Activated CD4-positive, alpha-beta T cell treated with anti-CD3 and anti-CD28 coated beads for 36 hours (primary cell): ENCODE measurements around the gene ABHD18. TPM values are rescaled to one million over a fixed set of nuclear protein-coding genes. Genes with fewer than 3 reads are reported as not detected.
A peak's percentile ranks its signal among the peaks of the same experiment; 100 is the strongest.
"Not testable (repeated sequence)": the region's sequence is repeated elsewhere in the genome, so short reads cannot be mapped to it uniquely, and the experiment has no call there.

Experiments
- ATAC-seq: fragments of 200-7000 bp; cut with Tn5 transposase; one replicate; pipeline ENCODE4 v1.10.0; 2021; ENCODE audit warnings: mild to moderate bottlenecking, moderate library complexity
- CTCF ChIA-PET: fragments of 350-600 bp; sonication (Branson Sonifier 250); formaldehyde crosslinking; loops from one replicate; lab custom pipeline; 2021; ENCODE audit warnings: antibody characterized with exemption; lab: Charles Lee
- POLR2A ChIA-PET: fragments of 350-600 bp; sonication (Branson Sonifier 250); formaldehyde crosslinking; loops from one replicate; lab custom pipeline; 2021; ENCODE audit warnings: antibody characterized with exemption, inconsistent platforms; lab: Charles Lee
- DNase-seq: peaks from one replicate; pipeline ENCODE4 v3.0.0-alpha.2; 2020
- H3K27ac Mint-ChIP-seq: one replicate; pipeline ENCODE4 v1.8.0; 2021; ENCODE audit warnings: mixed read lengths
- H3K27me3 Mint-ChIP-seq: one replicate; pipeline ENCODE4 v1.8.0; 2021; ENCODE audit warnings: mixed read lengths
- H3K36me3 Mint-ChIP-seq: one replicate; pipeline ENCODE4 v1.8.0; 2021; ENCODE audit warnings: low read depth, mixed read lengths
- H3K4me1 Mint-ChIP-seq: one replicate; pipeline ENCODE4 v1.8.0; 2021; ENCODE audit warnings: mixed read lengths
- H3K4me3 Mint-ChIP-seq: one replicate; pipeline ENCODE4 v1.8.0; 2021; ENCODE audit warnings: mild to moderate bottlenecking, moderate library complexity, mixed read lengths
- H3K9me3 Mint-ChIP-seq: one replicate; pipeline ENCODE4 v1.8.0; 2021; ENCODE audit warnings: low read depth, mixed read lengths
- intact Hi-C, 2 experiments: fragments of 100-400 bp; cut with DNase I in 1 of 2; cut with micrococcal nuclease in 1 of 2; formaldehyde crosslinking; loops; one replicate each; pipeline versions ENCODE4 v1.14.2 to v1.15.1; 2022 to 2024; cut with DNase I, micrococcal nuclease
- total RNA-seq, 2 experiments: library from RNA; stranded (reverse); gene quantifications; one replicate each; pipeline ENCODE4 v1.2.3, GENCODE V29; 2021

The ABHD18 gene
- total RNA-seq, 2 experiments from 2014 or later, result 23.5 to 24.2 TPM

- peaks cover 18% of the 10 kb centered on the region for H3K36me3 Mint-ChIP-seq
- not testable (repeated sequence) for H3K9me3 Mint-ChIP-seq, ATAC-seq, H3K27me3 Mint-ChIP-seq
- DNase-seq, result peak; percentile 14
- H3K4me1 Mint-ChIP-seq, result peaks cover 35% of the 10 kb centered on the region
- peak overlapping the region; percentile 63 for H3K27ac Mint-ChIP-seq
- CTCF ChIA-PET, result interaction anchor here (0.6 kb wide), 3 partner anchors 43 to 137 kb away, joined by 3 read pairs; no protein-coding TSS in a partner anchor
- H3K4me3 Mint-ChIP-seq, result peak overlapping the region; percentile 90
- intact Hi-C loops, result loop anchor here in 1 of 2 experiments (2.0 to 10.0 kb wide), 2 partner anchors 179 to 1129 kb away; partner anchors contain the start of genes HSPA4L and SCLT1
- POLR2A ChIA-PET, result interaction anchor here (0.6 to 1.9 kb wide), 3 partner anchors 29 to 83 kb away, joined by 3 to 14 read pairs (median 3); partner anchors contain the start of gene PLK4
Measured at GRCh38 chr4:127963633-127964398, 1.4 kb upstream of the ABHD18 start.

DNA sequence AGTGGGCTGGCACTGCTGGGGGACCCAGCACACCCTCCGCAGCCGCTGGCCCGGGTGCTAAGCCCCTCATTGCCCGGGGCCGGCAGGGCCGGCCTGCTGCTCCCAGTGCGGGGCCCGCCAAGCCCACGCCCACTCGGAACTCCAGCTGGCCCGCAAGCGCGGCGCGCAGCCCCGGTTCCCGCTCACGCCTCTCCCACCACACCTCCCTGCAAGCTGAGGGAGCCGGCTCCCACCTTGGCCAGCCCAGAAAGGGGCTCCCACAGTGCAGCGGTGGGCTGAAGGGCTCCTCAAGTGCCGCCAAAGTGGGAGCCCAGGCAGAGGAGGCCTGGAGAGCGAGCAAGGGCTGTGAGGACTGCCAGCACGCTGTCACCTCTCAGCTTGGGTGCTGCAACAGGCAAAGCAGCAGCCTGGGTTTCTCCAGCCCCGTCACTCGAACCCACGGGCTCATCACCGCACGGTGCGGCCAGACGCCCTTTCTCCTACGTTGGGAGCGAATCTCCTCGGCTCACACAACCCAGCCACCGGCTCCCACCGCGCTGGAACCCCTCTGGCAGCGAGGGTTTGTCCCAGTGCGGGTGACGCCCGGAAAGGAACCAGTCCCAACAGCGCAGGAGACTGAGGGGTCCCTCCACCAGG, 662 bp upstream of the ABHD18 start:
- peaks cover 32% of the 10 kb centered on the region for H3K4me1 Mint-ChIP-seq
- ChIA-PET POLR2A (interaction anchor here (1.5 to 2.0 kb wide), 3 partner anchors 83 to 96 kb away, joined by 3 to 41 read pairs (median 14); partner anchors contain the start of genes LARP1B and PLK4), CTCF (interaction anchor here (0.6 to 2.2 kb wide), 6 partner anchors 14 to 137 kb away, joined by 3 to 8 read pairs (median 4); partner anchors contain the start of genes LARP1B and PLK4)
- H3K27ac Mint-ChIP-seq, result peak overlapping the region; percentile 97
- not testable (repeated sequence) for H3K9me3 Mint-ChIP-seq, DNase-seq, H3K27me3 Mint-ChIP-seq
- intact Hi-C loops, result loop anchor here (1.0 to 10.0 kb wide), 10 partner anchors 33 to 1132 kb away; partner anchors contain the start of genes HSPA4L (in 2 of the 2), PLK4 (in 2 of the 2), C4orf33 (in 1 of the 2) and LARP1B (in 1 of the 2)
- peak; percentile 2 for ATAC-seq
- H3K4me3 Mint-ChIP-seq, result peak overlapping the region; percentile 90
- H3K36me3 Mint-ChIP-seq, result peaks cover 18% of the 10 kb centered on the region

- peak overlapping the region; percentile 97 for H3K27ac Mint-ChIP-seq
- H3K4me3 Mint-ChIP-seq, result peak overlapping the region; percentile 90
- ChIA-PET POLR2A (interaction anchor here (0.6 to 2.0 kb wide), 7 partner anchors 32 to 339 kb away, joined by 3 to 41 read pairs (median 4); partner anchors contain the start of genes LARP1B, PGRMC2 and PLK4), CTCF (interaction anchor here (0.5 to 2.2 kb wide), 6 partner anchors 13 to 319 kb away, joined by 3 to 8 read pairs (median 4); partner anchors contain the start of gene LARP1B)
- ATAC-seq (peak; percentile 44), DNase-seq (peak; percentile 87)
- intact Hi-C loops, result loop anchor here (1.0 to 10.0 kb wide), 11 partner anchors 32 to 1131 kb away; partner anchors contain the start of genes HSPA4L (in 2 of the 2), PLK4 (in 2 of the 2), C4orf33 (in 1 of the 2) and INTU (in 1 of the 2)
- no peaks in the 10 kb centered on the region for H3K9me3 Mint-ChIP-seq
- H3K4me1 Mint-ChIP-seq, result peaks cover 32% of the 10 kb centered on the region
- H3K36me3 Mint-ChIP-seq, result peaks cover 18% of the 10 kb centered on the region
- no peaks in the 10 kb centered on the region for H3K27me3 Mint-ChIP-seq
Measured at GRCh38 chr4:127965803-127966175, 583 bp downstream of the ABHD18 start.

- Mint-ChIP-seq H3K27me3 (no peaks in the 10 kb centered on the region), H3K4me3 (peak overlapping the region; percentile 36), H3K27ac (no peak overlapping the region), H3K9me3 (no peaks in the 10 kb centered on the region), H3K4me1 (peaks cover 28% of the 10 kb centered on the region), H3K36me3 (peaks cover 18% of the 10 kb centered on the region)
- intact Hi-C loops, result loop anchor here (2.0 to 10.0 kb wide), 2 partner anchors 182 to 334 kb away; partner anchors contain the start of genes HSPA4L (in 1 of the 2) and INTU (in 1 of the 2)
- ATAC-seq (no peak), DNase-seq (no peak)
- ChIA-PET POLR2A (interaction anchor here (0.5 to 0.6 kb wide), 3 partner anchors 16 to 152 kb away, joined by 3 to 6 read pairs (median 4); no protein-coding TSS in a partner anchor), CTCF (interaction anchor here (1.2 kb wide), 1 partner anchor 11 kb away, joined by 3 read pairs; no protein-coding TSS in a partner anchor)
Measured at GRCh38 chr4:127967141-127967775, 2.1 kb downstream of the ABHD18 start.

- Mint-ChIP-seq H3K4me3 (no peak overlapping the region), H3K27me3 (no peaks in the 10 kb centered on the region), H3K27ac (no peak overlapping the region), H3K4me1 (peaks cover 17% of the 10 kb centered on the region), H3K36me3 (peaks cover 16% of the 10 kb centered on the region), H3K9me3 (no peaks in the 10 kb centered on the region)
- ATAC-seq, result no peak
- CTCF ChIA-PET, result interaction anchor here (0.6 to 1.2 kb wide), 2 partner anchors 10 to 17 kb away, joined by 3 read pairs; no protein-coding TSS in a partner anchor
- intact Hi-C loops, result loop anchor here in 1 of 2 experiments (10.0 kb wide), 1 partner anchor 184 kb away; the partner anchor contains the start of gene HSPA4L
- POLR2A ChIA-PET, result no interaction called here
- DNase-seq, result no peak
Measured at GRCh38 chr4:127968586-127968985, 3.4 kb downstream of the ABHD18 start.

GRCh38 chr4:127970925-127971324, 5.7 kb downstream of the ABHD18 start:
- peaks cover 25% of the 10 kb centered on the region for H3K36me3 Mint-ChIP-seq
- ATAC-seq, H3K27me3 Mint-ChIP-seq, H3K27ac Mint-ChIP-seq, H3K4me3 Mint-ChIP-seq, CTCF ChIA-PET, DNase-seq, H3K9me3 Mint-ChIP-seq, POLR2A ChIA-PET, intact Hi-C loops: not testable (repeated sequence)
- H3K4me1 Mint-ChIP-seq, result peaks cover 20% of the 10 kb centered on the region

DNA sequence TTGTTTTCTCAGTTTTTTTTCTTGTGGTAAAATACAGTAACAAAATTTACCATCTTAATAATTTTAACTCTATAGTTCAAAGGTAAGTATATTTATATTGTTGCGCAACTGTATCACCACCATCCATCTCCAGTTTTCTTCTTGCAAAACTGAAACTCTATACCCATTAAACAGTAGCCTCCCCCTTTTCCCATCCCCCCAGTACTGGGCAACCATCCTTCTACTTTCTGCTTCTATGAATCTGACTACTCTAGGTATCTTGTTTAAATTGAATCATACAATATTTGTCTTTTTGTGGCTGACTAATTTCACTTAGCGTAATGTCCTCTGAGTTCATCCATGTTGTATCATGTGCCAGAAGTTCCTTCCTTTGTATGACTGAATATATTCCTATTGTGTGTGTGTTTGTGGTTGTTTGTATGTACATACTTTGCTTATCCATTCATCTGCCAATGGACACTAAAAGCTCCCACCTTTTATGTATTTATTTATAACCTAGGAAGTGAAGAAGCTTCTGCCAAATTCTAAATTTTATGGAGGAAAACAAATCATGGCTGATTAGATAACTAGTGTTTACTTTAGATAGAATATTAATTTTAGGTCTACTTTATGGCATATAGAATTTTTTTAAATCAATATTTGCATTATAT, 10.0 kb downstream of the ABHD18 start:
- intact Hi-C loops, result no loop called here
- ATAC-seq, result peak; percentile 51
- CTCF ChIA-PET, result interaction anchor here (0.6 kb wide), 1 partner anchor 311 kb away, joined by 3 read pairs; no protein-coding TSS in a partner anchor

GRCh38 chr4:127978930-127979329, 13.7 kb downstream of the ABHD18 start:
- CTCF ChIA-PET, result interaction anchor here (0.7 to 1.2 kb wide), 3 partner anchors 11 to 783 kb away, joined by 3 read pairs; partner anchors contain the start of genes ABHD18 and MFSD8
- no peaks in the 10 kb centered on the region for H3K27me3 Mint-ChIP-seq

More for the DNA sequence above, 10.0 kb downstream of the ABHD18 start:
- no peak overlapping the region for H3K27ac Mint-ChIP-seq
- peaks cover 9% of the 10 kb centered on the region for H3K4me1 Mint-ChIP-seq
- no peaks in the 10 kb centered on the region for H3K9me3 Mint-ChIP-seq
- H3K36me3 Mint-ChIP-seq, result peaks cover 25% of the 10 kb centered on the region
- H3K27me3 Mint-ChIP-seq, result no peaks in the 10 kb centered on the region
- DNase-seq, result no peak
- POLR2A ChIA-PET, result no interaction called here
- H3K4me3 Mint-ChIP-seq, result peak overlapping the region; percentile 3

GRCh38 chr4:127982445-127982844, 17.2 kb downstream of the ABHD18 start:
- Mint-ChIP-seq H3K36me3 (peaks cover 15% of the 10 kb centered on the region), H3K4me1 (peaks cover 3% of the 10 kb centered on the region), H3K27ac (no peak overlapping the region), H3K27me3 (no peaks in the 10 kb centered on the region), H3K4me3 (no peak overlapping the region), H3K9me3 (no peaks in the 10 kb centered on the region)
- DNase-seq, result no peak
- POLR2A ChIA-PET, result no interaction called here
- no peak for ATAC-seq
- CTCF ChIA-PET, result no interaction called here
- intact Hi-C loops, result no loop called here

More at GRCh38 chr4:127978930-127979329, 13.7 kb downstream of the ABHD18 start:
- Mint-ChIP-seq H3K9me3 (no peaks in the 10 kb centered on the region), H3K36me3 (peaks cover 16% of the 10 kb centered on the region), H3K27ac (no peak overlapping the region), H3K4me3 (no peak overlapping the region), H3K4me1 (peaks cover 8% of the 10 kb centered on the region)
- intact Hi-C loops, result no loop called here
- POLR2A ChIA-PET, result no interaction called here
- ATAC-seq (no peak), DNase-seq (no peak)

DNA sequence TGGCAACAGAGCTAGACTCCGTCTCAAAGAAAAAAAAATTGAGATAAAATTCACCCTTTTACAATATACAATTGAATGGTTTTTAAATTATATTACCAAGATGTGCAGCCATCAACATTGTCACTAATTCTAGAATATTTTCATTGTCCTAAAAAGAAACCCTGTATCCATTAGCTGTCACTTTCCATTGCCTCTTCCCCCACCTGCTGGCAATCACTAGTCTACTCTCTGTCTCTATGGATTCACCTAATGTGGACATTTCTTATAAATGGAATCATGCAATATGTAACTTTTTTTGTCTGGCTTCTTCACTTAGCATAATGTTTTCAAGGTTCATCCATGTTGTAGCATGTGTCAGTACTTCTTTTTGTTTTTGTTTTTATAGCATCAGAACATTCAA, 20.8 kb downstream of the ABHD18 start:
- no peaks in the 10 kb centered on the region for H3K4me1 Mint-ChIP-seq
- H3K27ac Mint-ChIP-seq, result no peak overlapping the region
- no peaks in the 10 kb centered on the region for H3K9me3 Mint-ChIP-seq
- ATAC-seq, result no peak
- ChIA-PET POLR2A (no interaction called here), CTCF (interaction anchor here (0.5 to 0.9 kb wide), 3 partner anchors 8 to 17 kb away, joined by 3 read pairs; no protein-coding TSS in a partner anchor)
- intact Hi-C loops, result no loop called here
- no peaks in the 10 kb centered on the region for H3K27me3 Mint-ChIP-seq
- no peak for DNase-seq
- H3K36me3 Mint-ChIP-seq, result peaks cover 19% of the 10 kb centered on the region
- no peak overlapping the region for H3K4me3 Mint-ChIP-seq
